Measurements from ENCODE around the gene LRRC9. TPM values are rescaled to one million over a fixed set of nuclear protein-coding genes. Genes with fewer than 3 reads are reported as not detected.

Gene LRRC9
- total and polyA plus RNA-seq, 2 donors (not counting 3 experiments of a cell fraction or from before 2014, with no cell fraction given), result not detected

- no peaks in the 10 kb centered on the region for H3K9me3 ChIP-seq (replicated peaks; ENCODE audit: control insufficient read depth, insufficient read depth, low read length)
- intact Hi-C loops (cut with micrococcal nuclease), result no loop called here
- ChIA-PET POLR2A (no interaction called here), CTCF (interaction anchor here (1.0 kb wide), 1 partner anchor 126 kb away, joined by 4 read pairs; no protein-coding TSS in a partner anchor)
- dilution Hi-C loops (cut with MboI; ENCODE audit: extremely low pct_ligation_motif_present, low sequenced_read_pairs), result no loop called here
- peaks cover 3 to 12% of the 10 kb centered on the region in 2 experiments for H3K27me3 ChIP-seq (ENCODE audit: control insufficient read depth in 2 of 2, insufficient read depth in 2 of 2, low read length in 2 of 2)
- DNase-seq (ENCODE audit: low read depth, low spot score) (no peak), FAIRE-seq (no peak)
- H3K4me1 ChIP-seq (ENCODE audit: control insufficient read depth, extremely low read depth, insufficient read depth, low read length), result no peaks in the 10 kb centered on the region
- H2AFZ ChIP-seq (ENCODE audit: low read depth, low read length), result no peak overlapping the region
- H3K4me3 ChIP-seq (replicated peaks in 1 of 3; ENCODE audit: insufficient read depth in 1 of 3, low read depth in 1 of 3, low read length in 3 of 3), result no peak overlapping the region
- BruUV-seq (replicated peaks), result no TSS peak
- no peaks in the 10 kb centered on the region for H4K20me1 ChIP-seq (replicated peaks; ENCODE audit: control insufficient read depth, extremely low read depth, insufficient read depth, low read length)
- H3K27ac ChIP-seq (ENCODE audit: insufficient read depth, low read depth, low read length), result no peak overlapping the region
- TF ChIP-seq CTCF (IDR thresholded peaks at IDR 0.05; ENCODE audit: extremely low read depth in 1 of 2, insufficient read depth in 1 of 2, low read depth in 1 of 2, low read length in 2 of 2) (no peak), EZH2 (IDR thresholded peaks at IDR 0.05; ENCODE audit: borderline replicate concordance, low read depth, low read length, severe bottlenecking) (no peak), GATA2 (IDR thresholded peaks at IDR 0.05; ENCODE audit: insufficient read depth, insufficient read length, low read depth, low read length) (no peak), FOS (IDR thresholded peaks at IDR 0.05; ENCODE audit: borderline replicate concordance, insufficient read depth, low read length) (no peak), MYC (IDR thresholded peaks at IDR 0.05; ENCODE audit: low read depth, low read length) (no peak), JUN (IDR thresholded peaks at IDR 0.05; ENCODE audit: borderline replicate concordance, insufficient read depth, insufficient read length, low read depth) (no peak), POLR2AphosphoS5 (IDR thresholded peaks at IDR 0.05; ENCODE audit: insufficient read depth, low read depth, low read length) (no peak), POLR2A (IDR thresholded peaks at IDR 0.05; ENCODE audit: low read depth, low read length) (no peak), MAX (IDR thresholded peaks at IDR 0.05; ENCODE audit: insufficient read depth, insufficient read length) (no peak)
- H3K9ac ChIP-seq (replicated peaks; ENCODE audit: extremely low read depth, insufficient read depth, low read length), result no peak overlapping the region
- no peak overlapping the region for H3K4me2 ChIP-seq (ENCODE audit: insufficient read depth, low read length)
- no peaks in the 10 kb centered on the region for H3K9me1 ChIP-seq (replicated peaks; ENCODE audit: control insufficient read depth, extremely low read depth, insufficient read depth, low read length)
- no peaks in the 10 kb centered on the region for H3K79me2 ChIP-seq (ENCODE audit: control insufficient read depth, insufficient read depth, low read length)
- no peaks in the 10 kb centered on the region for H3K36me3 ChIP-seq (ENCODE audit: control insufficient read depth in 2 of 2, extremely low read depth in 1 of 2, insufficient read depth in 2 of 2, low read length in 2 of 2)
These were observed 138.1 kb downstream of the LRRC9 start for GRCh38 chr14:60058087-60058486.
